ACC112 (cell line): ENCODE data around the gene DCDC2B.
"Not testable (repeated sequence)": the region's sequence is repeated elsewhere in the genome, so short reads cannot be mapped to it uniquely, and the experiment has no call there.

Experiments
- H2AFZ ChIP-seq: fragments of 200-600 bp; sonication (generic); one replicate; pipeline ENCODE4 v1.6.0; 2017; ENCODE audit warnings: antibody characterized with exemption, low read length; ENCODE audit not compliant: unreplicated experiment
- H3K27ac ChIP-seq: fragments of 200-600 bp; sonication (generic); 2 replicates; pipeline ENCODE4 v1.5.1; 2014; ENCODE audit warnings: low read depth, mild to moderate bottlenecking, antibody characterized with exemption, low read length, moderate library complexity
- H3K27me3 ChIP-seq: fragments of 200-600 bp; sonication (generic); 2 replicates; pipeline ENCODE4 v1.6.1; 2014; ENCODE audit warnings: mild to moderate bottlenecking, antibody characterized with exemption, low read length, moderate library complexity, mixed read lengths; ENCODE audit not compliant: insufficient read depth
- H3K36me3 ChIP-seq: fragments of 200-600 bp; sonication (generic); 2 replicates; pipeline ENCODE4 v1.6.1; 2016; ENCODE audit warnings: mild to moderate bottlenecking, antibody characterized with exemption, low read length, moderate library complexity, mixed read lengths; ENCODE audit not compliant: insufficient read depth
- H3K4me1 ChIP-seq: fragments of 200-600 bp; sonication (generic); one replicate; pipeline ENCODE4 v1.6.1; 2016; ENCODE audit warnings: low read length, mixed read lengths; ENCODE audit not compliant: insufficient read depth, unreplicated experiment, control insufficient read depth
- H3K4me3 ChIP-seq: fragments of 200-600 bp; sonication (generic); 2 replicates; pipeline ENCODE4 v1.5.1; 2014; ENCODE audit warnings: mild to moderate bottlenecking, low read depth, low read length
- H3K79me2 ChIP-seq: fragments of 200-600 bp; sonication (generic); one replicate; pipeline ENCODE4 v1.6.0; 2016; ENCODE audit warnings: low read length; ENCODE audit not compliant: control insufficient read depth, unreplicated experiment, insufficient read depth

The DCDC2B gene

DNA sequence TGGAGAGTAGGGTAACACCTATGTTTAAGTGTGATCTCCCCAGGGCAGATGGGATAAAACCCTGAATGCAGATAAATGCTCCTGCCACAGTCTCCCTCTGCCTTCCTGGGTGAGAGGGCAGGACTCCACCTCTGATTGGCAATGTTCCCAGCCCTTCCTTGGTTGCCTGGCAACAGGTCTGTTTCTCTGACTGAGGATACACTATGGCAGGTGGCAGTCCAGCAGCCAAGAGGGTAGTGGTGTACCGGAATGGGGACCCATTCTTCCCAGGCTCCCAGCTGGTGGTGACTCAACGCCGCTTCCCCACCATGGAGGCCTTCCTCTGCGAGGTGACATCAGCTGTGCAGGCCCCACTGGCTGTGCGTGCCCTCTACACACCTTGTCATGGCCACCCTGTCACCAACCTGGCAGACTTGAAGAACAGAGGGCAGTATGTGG lies at the start of gene DCDC2B:
TSS of gene DCDC2B (plus strand) at position 199 of the 438 bp plus-strand sequence. CDS start at position 204, 5 bp downstream.
- Histone ChIP-seq H3K4me3 (no peak within 1 kb of the TSS), H3K36me3 (no peaks in the 10 kb centered on the region), H3K4me1 (peaks cover 12% of the 10 kb centered on the region), H3K79me2 (no peaks in the 10 kb centered on the region), H2AFZ (no peak within 1 kb of the TSS), H3K27me3 (no peaks in the 10 kb centered on the region), H3K27ac (peak within 1 kb of the TSS; percentile 34; the same call in 1 of the 2 replicates)

DNA sequence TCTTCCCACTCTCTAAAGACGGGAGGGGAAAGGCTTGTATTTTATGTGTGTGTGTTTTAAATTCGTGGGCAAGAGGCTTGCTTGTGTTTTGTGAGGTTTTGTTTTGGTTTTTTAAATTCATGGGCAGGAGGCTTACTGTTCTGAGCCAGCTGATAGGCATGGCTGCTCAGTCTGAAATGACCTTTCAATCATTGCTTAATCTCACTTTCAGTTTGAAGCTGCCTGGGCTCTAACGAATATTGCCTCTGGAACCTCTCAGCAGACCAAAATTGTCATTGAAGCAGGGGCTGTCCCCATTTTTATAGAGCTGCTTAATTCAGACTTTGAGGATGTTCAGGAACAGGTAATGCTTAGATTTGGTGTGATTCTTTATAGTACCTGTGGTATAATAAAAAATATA lies 49.7 kb upstream of the DCDC2B start:
- no peak overlapping the region for H2AFZ ChIP-seq
- H3K27me3 ChIP-seq, result no peaks in the 10 kb centered on the region
- peaks cover 35% of the 10 kb centered on the region for H3K36me3 ChIP-seq
- H3K4me1 ChIP-seq, result no peaks in the 10 kb centered on the region
- H3K79me2 ChIP-seq, result no peaks in the 10 kb centered on the region
- H3K4me3 ChIP-seq, result no peak overlapping the region
- H3K27ac ChIP-seq, result no peak overlapping the region

DNA sequence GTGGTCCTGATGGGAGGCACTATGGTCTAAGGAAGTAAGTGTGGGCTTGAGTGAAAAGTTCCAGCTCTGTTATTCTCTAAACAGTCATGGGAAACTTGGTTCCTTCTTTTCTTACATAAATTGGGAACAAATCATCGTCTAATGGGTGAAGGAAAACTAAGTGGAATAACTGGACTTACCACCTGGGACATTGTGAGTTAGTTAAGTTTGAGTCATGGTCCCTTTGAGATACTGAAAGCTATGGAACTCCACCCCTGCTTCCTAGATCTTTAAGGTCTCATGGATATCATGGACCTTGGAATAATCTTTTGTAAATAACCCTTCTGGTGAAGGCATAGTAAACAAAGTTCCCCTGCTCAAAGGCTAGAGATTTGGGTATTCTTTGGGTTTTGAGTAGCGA lies 45.5 kb upstream of the DCDC2B start:
- H2AFZ ChIP-seq, result no peak overlapping the region
- no peak overlapping the region for H3K4me3 ChIP-seq
- H3K79me2 ChIP-seq, result no peaks in the 10 kb centered on the region
- no peaks in the 10 kb centered on the region for H3K27me3 ChIP-seq
- no peak overlapping the region for H3K27ac ChIP-seq
- no peaks in the 10 kb centered on the region for H3K4me1 ChIP-seq
- H3K36me3 ChIP-seq, result peaks cover 26% of the 10 kb centered on the region; the same call in 1 of the 2 replicates

GRCh38 chr1:32165633-32166032 lies 43.3 kb upstream of the DCDC2B start:
- not testable (repeated sequence) for H3K27me3 ChIP-seq, H3K27ac ChIP-seq, H3K4me3 ChIP-seq, H3K4me1 ChIP-seq, H3K79me2 ChIP-seq, H2AFZ ChIP-seq
- H3K36me3 ChIP-seq, result peaks cover 35% of the 10 kb centered on the region

DNA sequence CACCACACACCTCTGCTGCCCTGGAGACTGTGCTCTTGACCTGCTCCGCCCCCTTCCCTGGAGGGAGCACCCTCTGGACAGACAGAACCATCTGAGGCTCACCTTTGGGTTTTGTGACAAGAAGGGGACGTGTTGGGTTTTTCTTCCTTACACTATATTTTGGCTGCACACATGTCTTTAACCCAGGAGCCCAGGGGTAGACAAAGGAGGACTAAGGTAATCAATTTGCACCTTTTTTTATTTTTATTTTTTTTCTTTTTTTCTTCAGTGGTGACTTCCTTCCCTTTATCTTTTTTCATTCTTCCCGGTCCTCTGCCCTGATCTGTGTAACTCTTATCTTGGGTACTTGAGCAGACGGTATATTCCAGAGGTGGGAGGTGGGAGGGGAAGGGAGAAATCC lies 37.9 kb upstream of the DCDC2B start:
- Histone ChIP-seq H3K4me3 (no peak overlapping the region), H3K4me1 (peaks cover 13% of the 10 kb centered on the region), H3K36me3 (peaks cover 26% of the 10 kb centered on the region), H3K27me3 (no peaks in the 10 kb centered on the region), H3K27ac (no peak overlapping the region), H2AFZ (no peak overlapping the region), H3K79me2 (no peaks in the 10 kb centered on the region)

DNA sequence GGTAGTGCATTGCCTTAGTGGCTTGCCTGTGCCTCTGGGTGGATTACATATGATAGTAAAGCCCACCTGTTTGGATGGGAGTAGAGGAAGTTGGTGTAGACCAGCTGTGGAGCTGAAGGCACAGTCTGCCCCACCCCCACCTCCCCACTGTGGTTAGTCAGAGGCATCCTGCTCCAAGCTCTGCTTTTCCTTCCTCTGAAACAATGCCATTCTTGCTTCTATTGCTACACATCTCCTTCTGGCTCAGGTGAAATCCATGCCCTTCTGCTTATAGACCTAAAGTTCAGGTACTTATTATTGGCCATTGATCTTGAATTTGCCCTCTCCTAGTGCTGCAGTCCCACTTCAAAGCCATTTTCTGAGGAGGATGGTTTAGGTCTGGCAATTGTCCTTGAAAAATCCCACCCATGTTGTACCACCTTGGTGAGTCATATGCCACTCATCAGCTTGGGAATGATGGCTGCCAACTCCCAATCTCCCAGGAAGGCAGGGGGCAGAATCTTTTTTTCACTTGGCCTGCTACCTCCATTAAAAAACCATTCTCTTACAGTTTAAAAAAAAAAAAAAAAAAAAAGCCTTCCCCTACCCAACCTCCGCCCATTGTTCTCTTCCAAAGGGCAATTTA lies 36.2 kb upstream of the DCDC2B start:
- no peaks in the 10 kb centered on the region for H3K79me2 ChIP-seq
- peaks cover 21% of the 10 kb centered on the region for H3K36me3 ChIP-seq
- H3K4me3 ChIP-seq, result no peak overlapping the region
- no peak overlapping the region for H3K27ac ChIP-seq
- H2AFZ ChIP-seq, result no peak overlapping the region
- H3K4me1 ChIP-seq, result peaks cover 13% of the 10 kb centered on the region
- H3K27me3 ChIP-seq, result no peaks in the 10 kb centered on the region

DNA sequence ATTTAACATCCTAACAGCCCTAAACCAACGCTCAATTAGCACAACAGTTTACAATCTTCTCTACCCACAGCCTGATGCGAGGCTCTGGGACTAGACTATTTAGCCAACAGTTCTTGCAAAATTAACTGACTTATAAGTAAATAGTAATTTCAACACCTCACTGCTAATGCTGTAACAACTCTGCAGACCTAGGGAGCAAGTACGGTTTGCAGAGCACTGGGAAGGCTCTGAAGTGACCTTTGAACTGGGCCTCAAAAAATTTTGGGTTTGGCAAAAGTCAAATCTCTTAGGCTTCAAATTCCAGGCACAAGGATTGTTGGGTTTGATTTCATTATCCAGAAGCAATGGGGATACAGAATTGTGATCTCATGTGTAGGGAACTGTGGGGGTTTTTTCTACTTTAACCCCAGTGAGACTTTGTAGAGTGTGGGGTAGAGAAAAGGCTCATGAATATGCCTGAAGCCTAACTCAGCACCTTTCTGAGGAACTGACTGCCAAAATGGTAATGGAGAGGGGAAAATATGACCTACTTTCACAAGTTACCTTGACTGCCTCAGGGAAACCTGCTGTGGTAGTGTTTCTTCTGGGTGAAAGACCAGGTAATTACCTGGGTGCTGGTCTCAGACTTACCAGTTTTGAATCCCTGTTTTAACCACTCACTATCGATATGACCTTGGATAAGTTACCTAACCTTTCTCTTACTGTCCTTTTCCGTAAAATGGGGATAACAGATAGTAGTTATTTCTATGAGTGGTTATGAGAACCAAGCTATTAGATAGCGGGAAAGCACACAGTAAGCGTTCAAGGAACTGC lies 30.3 kb upstream of the DCDC2B start:
- Histone ChIP-seq H3K27ac (peak overlapping the region; percentile 91), H3K79me2 (peaks cover 31% of the 10 kb centered on the region), H3K36me3 (0 out of 2 replicates have a peak, but pooled peaks cover 1% of the 10 kb centered on the region), H2AFZ (peak overlapping the region; percentile 98), H3K4me1 (peaks cover 16% of the 10 kb centered on the region), H3K27me3 (no peaks in the 10 kb centered on the region), H3K4me3 (peak overlapping the region; percentile 90)

DNA sequence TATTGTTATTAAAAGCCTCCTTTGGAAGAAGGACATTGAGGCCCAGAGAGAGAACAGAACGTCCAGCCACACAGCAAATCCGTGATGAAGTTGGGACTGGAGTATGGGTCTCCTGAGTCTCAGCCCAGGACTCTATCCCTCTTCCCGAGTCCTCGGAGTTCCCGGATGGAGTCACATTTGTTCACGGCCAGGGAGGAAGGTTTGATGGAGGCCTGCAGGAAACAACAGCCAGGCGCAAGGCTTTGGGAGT lies 29.8 kb upstream of the DCDC2B start:
- Histone ChIP-seq H3K79me2 (peaks cover 36% of the 10 kb centered on the region), H3K27me3 (no peaks in the 10 kb centered on the region), H3K4me1 (peaks cover 20% of the 10 kb centered on the region), H3K27ac (peak overlapping the region; percentile 91), H3K4me3 (peak overlapping the region; percentile 90), H2AFZ (peak overlapping the region; percentile 98), H3K36me3 (peaks cover 3% of the 10 kb centered on the region)

- Histone ChIP-seq H3K27me3 (no peaks in the 10 kb centered on the region), H3K27ac (peak within 1 kb of the TSS; percentile 91), H3K79me2 (peaks cover 41% of the 10 kb centered on the region), H3K4me3 (peak within 1 kb of the TSS; percentile 90), H3K36me3 (peaks cover 8% of the 10 kb centered on the region), H3K4me1 (peaks cover 25% of the 10 kb centered on the region), H2AFZ (peak within 1 kb of the TSS; percentile 98)
These were observed 29.3 kb upstream of the DCDC2B start, which contains the start of gene TXLNA for GRCh38 chr1:32179443-32180185. Gene TXLNA (plus strand): TSS chr1:32179675. CDS start chr1:32180346, 671 bp downstream.

DNA sequence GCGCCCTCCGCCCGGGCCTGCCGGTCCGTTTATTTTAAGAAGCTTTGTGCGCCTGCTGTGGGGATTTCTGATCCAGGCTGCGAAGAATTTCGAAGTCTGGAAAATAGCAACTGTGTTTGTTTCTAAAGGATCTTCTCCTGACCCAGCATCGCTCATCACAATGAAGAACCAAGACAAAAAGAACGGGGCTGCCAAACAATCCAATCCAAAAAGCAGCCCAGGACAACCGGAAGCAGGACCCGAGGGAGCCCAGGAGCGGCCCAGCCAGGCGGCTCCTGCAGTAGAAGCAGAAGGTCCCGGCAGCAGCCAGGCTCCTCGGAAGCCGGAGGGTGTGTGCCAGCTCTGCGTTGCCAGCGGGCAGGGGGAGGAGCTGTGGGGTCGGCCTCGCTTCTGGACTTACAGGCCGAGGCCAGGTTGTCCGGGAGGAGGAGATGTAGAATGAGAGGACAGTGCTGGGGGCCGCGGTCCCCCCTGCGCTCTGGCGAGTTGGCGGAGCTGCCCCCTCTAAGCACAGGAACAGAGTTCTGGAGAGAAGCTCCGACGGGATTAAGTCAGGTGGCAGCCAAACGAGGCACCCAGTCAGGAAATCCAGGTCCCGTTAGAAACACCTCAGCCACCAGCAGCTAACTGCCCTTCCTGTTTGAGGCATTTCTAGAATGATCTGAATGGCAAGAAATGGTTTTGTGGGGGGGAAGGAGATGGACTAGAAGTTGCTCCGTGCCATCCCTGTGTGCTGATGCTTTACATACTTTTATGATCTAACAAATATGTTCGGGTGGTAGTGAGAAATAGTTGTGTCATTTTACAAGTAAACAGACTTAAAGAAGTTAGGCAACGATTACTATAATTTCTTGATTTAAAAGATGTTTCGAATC lies 28.5 kb upstream of the DCDC2B start:
- Histone ChIP-seq H3K36me3 (peaks cover 13% of the 10 kb centered on the region), H3K4me3 (peak overlapping the region; percentile 90), H3K27me3 (no peaks in the 10 kb centered on the region), H3K79me2 (peaks cover 46% of the 10 kb centered on the region), H3K4me1 (peaks cover 30% of the 10 kb centered on the region), H3K27ac (peak overlapping the region; percentile 91), H2AFZ (peak overlapping the region; percentile 73)
